ENCODE measurements around the gene PPIB. TPM values are rescaled to one million over a fixed set of nuclear protein-coding genes. Genes with fewer than 3 reads are reported as not detected.

PPIB gene
- total and polyA plus RNA-seq, 2 donors (not counting 1 experiment from before 2014, with no cell fraction given), result 108 to 176 TPM

DNA sequence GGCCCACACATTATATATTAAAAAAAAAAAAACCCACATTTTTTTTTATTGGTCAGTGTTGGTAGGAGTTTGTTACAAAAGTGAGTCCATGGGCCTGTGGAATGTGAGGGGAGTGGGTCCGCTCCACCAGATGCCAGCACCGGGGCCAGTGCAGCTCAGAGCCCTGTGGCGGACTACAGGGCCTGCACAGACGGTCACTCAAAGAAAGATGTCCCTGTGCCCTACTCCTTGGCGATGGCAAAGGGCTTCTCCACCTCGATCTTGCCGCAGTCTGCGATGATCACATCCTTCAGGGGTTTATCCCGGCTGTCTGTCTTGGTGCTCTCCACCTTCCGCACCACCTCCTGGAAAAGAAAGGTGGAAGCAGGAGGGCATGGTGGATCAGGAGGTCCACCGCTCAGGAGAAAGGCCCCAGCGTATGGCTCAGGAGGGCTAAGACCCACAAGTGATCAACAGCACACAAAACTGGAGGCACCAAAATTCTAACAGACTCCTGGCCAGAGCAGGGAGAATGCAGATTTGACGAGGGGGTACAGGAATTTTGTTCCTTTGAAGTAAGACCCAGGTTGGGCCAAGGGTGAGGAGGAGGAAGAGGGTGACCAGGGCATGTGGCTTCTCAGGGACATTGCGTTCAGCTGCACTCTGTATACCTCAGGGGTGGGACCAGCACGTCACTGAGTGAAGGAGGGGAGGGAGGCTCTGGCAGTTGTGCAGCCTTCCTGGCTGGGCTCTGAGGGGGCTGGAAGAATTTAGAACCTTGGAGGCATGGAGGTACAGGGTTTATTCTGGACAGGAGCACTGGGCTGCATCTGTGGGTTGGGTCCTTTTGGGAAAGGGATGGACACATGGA, 6.8 kb downstream of the PPIB start:
- peaks cover 71% of the 10 kb centered on the region for H3K4me1 Mint-ChIP-seq
- no peak overlapping the region for H3K4me3 ChIP-seq (ENCODE audit: control extremely low read depth in 1 of 5, extremely low read depth in 1 of 5, insufficient read depth in 1 of 5, low read depth in 2 of 5, low read length in 4 of 5)
- H3K27me3 ChIP-seq (replicated peaks in 1 of 4; ENCODE audit: control extremely low read depth in 1 of 4, control insufficient read depth in 3 of 4, insufficient read depth in 4 of 4, low read length in 3 of 4), result no peaks in the 10 kb centered on the region
- H3K27ac ChIP-seq (ENCODE audit: low read length in 2 of 2), result no peak overlapping the region
- ChIA-PET CTCF (interaction anchor here (1.8 to 4.7 kb wide), 3 partner anchors 9 to 88 kb away, joined by 4 to 62 read pairs (median 6); no protein-coding TSS in a partner anchor), POLR2A (interaction anchor here (1.6 kb wide), 1 partner anchor 8 kb away, joined by 6 read pairs; no protein-coding TSS in a partner anchor)
- H3K9ac ChIP-seq (ENCODE audit: low read length), result no peak overlapping the region
- no peaks in the 10 kb centered on the region for H3K9me3 ChIP-seq (ENCODE audit: control extremely low read depth in 1 of 3, control insufficient read depth in 2 of 3, insufficient read depth in 1 of 3, low read length in 2 of 3)
- no peak overlapping the region for H2AFZ ChIP-seq (ENCODE audit: insufficient read depth, low read depth, low read length, poor library complexity, severe bottlenecking)
- H3K79me2 ChIP-seq (ENCODE audit: control insufficient read depth, insufficient read depth, low read length), result peaks cover 77% of the 10 kb centered on the region
- no peak overlapping the region for H3K4me2 ChIP-seq (replicated peaks; ENCODE audit: low read depth, low read length, poor library complexity, severe bottlenecking)
- ATAC-seq (ENCODE audit: low read depth) (no peak), DNase-seq (no peak)
- peak overlapping the region; percentile 3 for H3K27ac Mint-ChIP-seq
- H3K4me1 ChIP-seq (ENCODE audit: control insufficient read depth in 2 of 2, insufficient read depth in 2 of 2, low read length in 2 of 2), result peaks cover 30 to 68% of the 10 kb centered on the region in 2 donors
- H4K20me1 ChIP-seq (ENCODE audit: control insufficient read depth, insufficient read depth, low read length, poor library complexity, severe bottlenecking), result peaks cover 87% of the 10 kb centered on the region
- TF ChIP-seq EZH2 (IDR thresholded peaks at IDR 0.05; ENCODE audit: borderline replicate concordance, insufficient read depth, low read depth, low read length, poor library complexity, severe bottlenecking) (no peak), CTCF (IDR thresholded peaks at IDR 0.05) (no peak)
- WGBS (ENCODE audit: insufficient coverage), result 90% methylated on average over 10 of the region's 15 CpGs
- H3K9me3 Mint-ChIP-seq (ENCODE audit: insufficient read depth), result no peaks in the 10 kb centered on the region
- H3K4me3 Mint-ChIP-seq, result no peak overlapping the region
- no peaks in the 10 kb centered on the region for H3K27me3 Mint-ChIP-seq
- H3K36me3 ChIP-seq (replicated peaks in 1 of 2; ENCODE audit: control extremely low read depth in 1 of 2, control insufficient read depth in 1 of 2, extremely low read depth in 1 of 2, insufficient read depth in 2 of 2, low read length in 1 of 2), result peaks cover 8 to 69% of the 10 kb centered on the region in 2 experiments
- intact Hi-C loops (cut with micrococcal nuclease), result no loop called here

Data from B cell (primary cell).